ENCODE measurements around the gene DNM2. TPM values are rescaled to one million over a fixed set of nuclear protein-coding genes. Genes with fewer than 3 reads are reported as not detected.
A peak's percentile ranks its signal among the peaks of the same experiment; 100 is the strongest.

Gene DNM2
- total RNA-seq (2021) (169 and 188 TPM in 2 replicates), Bru-seq, nascent RNA (percentile 74 among the genes with signal in this experiment), BruChase-seq, experiment 1, labeled RNA remaining after a 2-hour chase (percentile 71 among the genes with signal in this experiment), BruChase-seq, experiment 2, labeled RNA remaining after a 6-hour chase (percentile 78 among the genes with signal in this experiment)
- long read RNA-seq, full-length matches to known transcripts: 49 of 116 reads
- long read RNA-seq, partial matches to known transcripts: 27 of 116 reads
- long read RNA-seq, other reads (novel, unspliced or antisense): 40 of 116 reads

- H3K4me3 ChIP-seq: peak within 1 kb of the TSS; percentile 95
- BruUV-seq (replicated peaks): no TSS peak
- peak within 1 kb of the TSS; percentile 77 for H2AFZ ChIP-seq
- H3F3A ChIP-seq (ENCODE audit: insufficient read depth, low read depth): peaks cover 24% of the 10 kb centered on the region
- ChIA-PET CTCF (interaction anchor here (0.5 to 3.4 kb wide), 9 partner anchors 11 to 150 kb away, joined by 3 to 24 read pairs (median 5); partner anchors contain the start of gene TMED1), POLR2A (ENCODE audit: unreplicated experiment) (interaction anchor here (0.5 to 1.0 kb wide), 10 partner anchors 20 to 818 kb away, joined by 3 to 17 read pairs (median 6); partner anchors contain the start of gene TMED1)
- H3K4me1 ChIP-seq (replicated peaks; ENCODE audit: insufficient read depth): peaks cover 12% of the 10 kb centered on the region
- peaks cover 46% of the 10 kb centered on the region for H3K79me2 ChIP-seq (ENCODE audit: low read depth)
- no peak for TF ChIP-seq EZH2 (IDR thresholded peaks at IDR 0.05; ENCODE audit: low read depth)
- peak; percentile 87 for TF ChIP-seq CTCF (conservative IDR thresholded peaks at IDR 0.05)
- no peaks in the 10 kb centered on the region for H3K9me3 ChIP-seq (ENCODE audit: insufficient read depth, low read depth)
- peak within 1 kb of the TSS; percentile 99 for H3K4me2 ChIP-seq
- H4K20me1 ChIP-seq (ENCODE audit: insufficient read depth): peaks cover 40% of the 10 kb centered on the region
- DNase-seq: peak; percentile 99 to 100
- peaks cover 6% of the 10 kb centered on the region; the same call in 1 of the 2 replicates for H3K36me3 ChIP-seq (ENCODE audit: low read depth)
- no peaks in the 10 kb centered on the region for H3K9me2 ChIP-seq (ENCODE audit: insufficient read depth)
- H3K27ac ChIP-seq: no peak within 1 kb of the TSS
- intact Hi-C loops (cut with micrococcal nuclease; ENCODE audit: unreplicated experiment): loop anchor here (1.0 to 5.0 kb wide), 7 partner anchors 32 to 300 kb away; partner anchors contain the start of gene TMED1
- H3K27me3 ChIP-seq (ENCODE audit: insufficient read depth, low read depth): no peaks in the 10 kb centered on the region
Observed at GRCh38 chr19:10717356-10718204, at the start of gene DNM2. Gene DNM2 (plus strand): TSS chr19:10718079. CDS start chr19:10718243, 164 bp downstream.

- no peak for DNase-seq
- Histone ChIP-seq H3K4me3 (no peak overlapping the region), H2AFZ (no peak overlapping the region), H3F3A (ENCODE audit: insufficient read depth, low read depth) (peaks cover 80% of the 10 kb centered on the region), H3K36me3 (ENCODE audit: low read depth) (peaks cover 41% of the 10 kb centered on the region), H3K4me2 (no peak overlapping the region), H4K20me1 (ENCODE audit: insufficient read depth) (peaks cover 99% of the 10 kb centered on the region), H3K79me2 (ENCODE audit: low read depth) (peaks cover 100% of the 10 kb centered on the region), H3K9me3 (ENCODE audit: insufficient read depth, low read depth) (no peaks in the 10 kb centered on the region), H3K4me1 (replicated peaks; ENCODE audit: insufficient read depth) (no peaks in the 10 kb centered on the region), H3K9me2 (ENCODE audit: insufficient read depth) (no peaks in the 10 kb centered on the region), H3K27me3 (ENCODE audit: insufficient read depth, low read depth) (no peaks in the 10 kb centered on the region), H3K27ac (no peak overlapping the region)
- intact Hi-C loops (cut with micrococcal nuclease; ENCODE audit: unreplicated experiment): no loop called here
- POLR2A ChIA-PET (ENCODE audit: unreplicated experiment): no interaction called here
- BruUV-seq (replicated peaks): no TSS peak
- CTCF ChIA-PET: interaction anchor here (0.6 kb wide), 1 partner anchor 257 kb away, joined by 6 read pairs; no protein-coding TSS in a partner anchor
- TF ChIP-seq EZH2 (IDR thresholded peaks at IDR 0.05; ENCODE audit: low read depth) (no peak), CTCF (conservative IDR thresholded peaks at IDR 0.05) (no peak)
Observed at GRCh38 chr19:10669246-10669645, 48.6 kb upstream of the DNM2 start.

GRCh38 chr19:10670182-10670581 lies 47.7 kb upstream of the DNM2 start:
- no peak overlapping the region for H3K27ac ChIP-seq
- ChIA-PET POLR2A (ENCODE audit: unreplicated experiment) (no interaction called here), CTCF (no interaction called here)
- H2AFZ ChIP-seq: no peak overlapping the region
- peaks cover 100% of the 10 kb centered on the region for H4K20me1 ChIP-seq (ENCODE audit: insufficient read depth)
- no TSS peak for BruUV-seq (replicated peaks)
- H3K27me3 ChIP-seq (ENCODE audit: insufficient read depth, low read depth): no peaks in the 10 kb centered on the region
- H3K4me1 ChIP-seq (replicated peaks; ENCODE audit: insufficient read depth): no peaks in the 10 kb centered on the region
- H3F3A ChIP-seq (ENCODE audit: insufficient read depth, low read depth): peaks cover 85% of the 10 kb centered on the region
- H3K79me2 ChIP-seq (ENCODE audit: low read depth): peaks cover 99% of the 10 kb centered on the region
- no peak overlapping the region for H3K4me3 ChIP-seq
- intact Hi-C loops (cut with micrococcal nuclease; ENCODE audit: unreplicated experiment): no loop called here
- TF ChIP-seq CTCF (conservative IDR thresholded peaks at IDR 0.05): no peak
- TF ChIP-seq EZH2 (IDR thresholded peaks at IDR 0.05; ENCODE audit: low read depth): no peak
- H3K36me3 ChIP-seq (ENCODE audit: low read depth): peaks cover 47% of the 10 kb centered on the region
- no peaks in the 10 kb centered on the region for H3K9me3 ChIP-seq (ENCODE audit: insufficient read depth, low read depth)
- H3K4me2 ChIP-seq: no peak overlapping the region
- H3K9me2 ChIP-seq (ENCODE audit: insufficient read depth): no peaks in the 10 kb centered on the region
- DNase-seq: no peak

Measured in PC-9 (cell line).